Activated T-cell treated with anti-CD3 and anti-CD28 coated beads, Interleukin-2, amount 50 U/mL, for 4 hours (primary cell): Measurements from ENCODE around the gene CD177. TPM values are rescaled to one million over a fixed set of nuclear protein-coding genes. Genes with fewer than 3 reads are reported as not detected.
"Not testable (repeated sequence)": the region's sequence is repeated elsewhere in the genome, so short reads cannot be mapped to it uniquely, and the experiment has no call there.

Source experiments
- ATAC-seq, 2 donors: fragments of 200-7000 bp; cut with Tn5 transposase; one replicate each; pipeline ENCODE4 v1.10.0; 2021
- DNase-seq: peaks from one replicate; pipeline ENCODE4 v3.0.0-alpha.2; 2020
- H3K27me3 Mint-ChIP-seq: one replicate; pipeline ENCODE4 v1.8.0; 2021; ENCODE audit warnings: low read depth, mixed read lengths
- H3K36me3 Mint-ChIP-seq: one replicate; pipeline ENCODE4 v1.8.0; 2022; ENCODE audit warnings: mixed read lengths; ENCODE audit not compliant: insufficient read depth
- H3K4me1 Mint-ChIP-seq: one replicate; pipeline ENCODE4 v1.8.0; 2021; ENCODE audit warnings: low read depth, mixed read lengths
- H3K4me3 Mint-ChIP-seq: one replicate; pipeline ENCODE4 v1.8.0; 2021; ENCODE audit warnings: mild to moderate bottlenecking, moderate library complexity, mixed read lengths
- H3K9me3 Mint-ChIP-seq: one replicate; pipeline ENCODE4 v1.8.0; 2021; ENCODE audit warnings: mixed read lengths
- total RNA-seq, 3 donors: library from RNA; stranded (reverse); gene quantifications; one replicate each; pipeline ENCODE4 v1.2.1, GENCODE V29; 2021

The CD177 gene
- total RNA-seq, 3 donors from 2014 or later: not detected

DNA sequence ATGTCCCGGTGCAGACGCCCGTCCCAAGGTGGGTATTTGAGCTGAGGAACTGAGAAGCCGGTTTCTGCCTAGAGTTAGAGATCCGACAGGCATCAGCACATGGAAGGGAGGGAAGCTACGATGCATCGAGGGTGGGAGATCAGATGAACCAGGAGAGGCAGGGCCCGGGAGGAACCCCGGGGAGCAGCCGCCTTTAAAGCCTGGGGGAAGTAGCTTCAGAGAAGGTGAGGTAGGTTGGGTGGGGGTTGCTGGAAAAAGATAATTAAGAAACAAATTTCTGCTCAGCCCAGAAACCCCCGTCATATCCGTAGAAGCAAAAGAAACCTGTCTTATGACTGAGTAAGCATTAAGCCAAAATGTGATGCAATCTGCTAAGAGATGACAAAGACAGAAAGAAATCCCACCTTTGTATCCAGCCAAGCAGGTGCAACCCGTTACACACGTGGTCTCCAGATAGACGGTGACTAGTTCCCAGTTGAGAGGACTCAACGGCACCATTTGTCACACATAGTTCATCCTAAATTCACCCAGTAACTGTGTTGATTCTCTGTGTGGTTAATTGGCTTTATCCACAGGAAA lies 9.1 kb upstream of the CD177 start:
- H3K4me3 Mint-ChIP-seq, ATAC-seq, H3K9me3 Mint-ChIP-seq, H3K4me1 Mint-ChIP-seq, H3K36me3 Mint-ChIP-seq, DNase-seq: not testable (repeated sequence)
- H3K27me3 Mint-ChIP-seq: peaks cover 29% of the 10 kb centered on the region

DNA sequence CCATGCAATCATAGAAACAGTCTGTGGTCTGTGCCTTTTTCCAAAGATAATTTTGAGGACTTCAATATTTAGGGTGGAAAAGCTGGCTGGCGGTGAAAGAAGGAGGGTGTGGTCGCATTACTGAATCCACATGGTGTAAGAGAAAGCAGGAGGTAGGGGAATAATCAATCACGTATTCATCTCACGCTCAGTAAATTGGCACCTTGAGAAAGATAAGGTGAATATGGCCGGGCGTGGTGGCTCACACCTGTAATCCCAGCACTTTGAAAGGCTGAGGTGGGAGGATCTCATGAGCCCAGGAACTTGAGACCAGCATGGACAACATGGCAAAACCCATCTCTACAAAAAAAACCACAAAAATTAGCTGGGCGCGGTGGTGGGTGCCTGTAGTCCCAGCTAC lies 3.7 kb upstream of the CD177 start:
- H3K4me3 Mint-ChIP-seq, H3K27me3 Mint-ChIP-seq, DNase-seq, H3K9me3 Mint-ChIP-seq, H3K4me1 Mint-ChIP-seq, ATAC-seq, H3K36me3 Mint-ChIP-seq: not testable (repeated sequence)

DNA sequence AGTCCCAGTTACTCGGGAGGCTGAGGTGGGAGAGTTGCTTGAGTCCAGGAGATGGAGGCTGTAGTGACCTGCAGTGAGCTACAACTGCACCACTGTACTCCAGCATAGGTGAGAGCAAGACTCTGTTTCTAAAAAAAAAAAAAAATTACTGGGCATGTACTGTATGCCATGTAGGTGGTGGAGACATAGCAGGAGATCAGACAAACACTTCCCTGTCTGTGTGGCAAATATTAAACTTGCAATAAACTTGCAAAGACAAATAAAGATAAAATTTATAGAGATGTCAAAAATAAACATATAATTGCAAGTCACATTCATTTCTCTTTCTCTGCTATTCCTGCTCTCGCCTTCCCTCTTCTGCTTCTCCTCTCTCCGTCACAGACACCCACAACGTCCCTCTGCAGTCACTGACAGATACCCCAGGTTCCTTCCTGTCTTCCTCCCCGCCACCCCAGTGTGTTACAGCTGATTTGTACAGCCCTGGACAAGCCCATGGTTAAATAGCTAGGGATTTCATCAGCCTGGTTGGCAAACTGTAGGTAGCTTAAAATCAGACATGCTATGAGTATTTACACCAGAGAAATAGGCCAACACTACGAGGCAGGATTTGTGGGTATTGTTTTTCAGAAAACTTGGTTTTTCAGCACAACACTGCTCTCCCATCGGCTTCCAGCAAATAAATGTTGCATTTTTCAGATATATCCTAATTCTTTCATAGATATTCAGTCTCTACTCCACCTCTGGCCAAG lies 1.3 kb upstream of the CD177 start:
- H3K4me3 Mint-ChIP-seq: no peak overlapping the region
- peaks cover 10% of the 10 kb centered on the region for H3K27me3 Mint-ChIP-seq
- H3K36me3 Mint-ChIP-seq: no peaks in the 10 kb centered on the region
- no peak for ATAC-seq
- no peaks in the 10 kb centered on the region for H3K4me1 Mint-ChIP-seq
- no peaks in the 10 kb centered on the region for H3K9me3 Mint-ChIP-seq
- no peak for DNase-seq

DNA sequence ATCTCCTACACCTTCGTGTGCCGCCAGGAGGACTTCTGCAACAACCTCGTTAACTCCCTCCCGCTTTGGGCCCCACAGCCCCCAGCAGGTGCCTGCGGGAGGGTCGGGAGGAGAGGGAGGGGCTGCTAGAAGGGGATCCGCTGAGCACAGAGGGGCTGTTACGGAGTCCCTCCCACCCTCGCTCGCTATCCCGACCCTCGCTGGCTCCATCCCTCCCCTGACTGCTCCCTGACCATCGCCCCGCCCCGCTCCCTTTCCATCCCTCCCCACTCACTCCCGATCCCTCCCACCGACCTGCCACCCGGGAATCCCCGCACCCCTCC lies 780 bp downstream of the CD177 start:
- no peaks in the 10 kb centered on the region for H3K9me3 Mint-ChIP-seq
- peaks cover 10% of the 10 kb centered on the region for H3K27me3 Mint-ChIP-seq
- H3K4me1 Mint-ChIP-seq: no peaks in the 10 kb centered on the region
- H3K36me3 Mint-ChIP-seq: no peaks in the 10 kb centered on the region
- DNase-seq: no peak
- no peak overlapping the region for H3K4me3 Mint-ChIP-seq
- no peak for ATAC-seq

DNA sequence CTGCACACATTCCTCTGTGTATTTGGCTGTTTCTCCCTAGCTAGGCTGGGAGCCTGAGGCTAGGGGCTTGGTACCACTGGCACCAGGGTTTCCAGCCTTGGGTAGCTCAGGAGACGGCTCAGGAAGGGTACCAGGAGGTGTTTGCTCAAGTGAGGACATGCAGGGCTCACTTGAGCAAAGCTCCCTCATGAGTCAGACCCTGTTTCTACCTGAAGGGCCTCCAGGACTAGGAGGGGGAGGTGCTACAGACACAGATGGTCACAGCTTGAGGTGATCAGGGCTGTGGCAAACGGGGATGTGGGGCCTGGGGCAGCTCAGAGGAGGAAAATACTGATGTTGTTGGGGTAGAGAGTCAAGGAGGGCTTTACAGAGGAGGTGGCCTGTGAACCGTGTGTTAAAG lies 3.3 kb downstream of the CD177 start:
- not testable (repeated sequence) for H3K36me3 Mint-ChIP-seq, DNase-seq, ATAC-seq, H3K4me3 Mint-ChIP-seq, H3K27me3 Mint-ChIP-seq, H3K4me1 Mint-ChIP-seq, H3K9me3 Mint-ChIP-seq

DNA sequence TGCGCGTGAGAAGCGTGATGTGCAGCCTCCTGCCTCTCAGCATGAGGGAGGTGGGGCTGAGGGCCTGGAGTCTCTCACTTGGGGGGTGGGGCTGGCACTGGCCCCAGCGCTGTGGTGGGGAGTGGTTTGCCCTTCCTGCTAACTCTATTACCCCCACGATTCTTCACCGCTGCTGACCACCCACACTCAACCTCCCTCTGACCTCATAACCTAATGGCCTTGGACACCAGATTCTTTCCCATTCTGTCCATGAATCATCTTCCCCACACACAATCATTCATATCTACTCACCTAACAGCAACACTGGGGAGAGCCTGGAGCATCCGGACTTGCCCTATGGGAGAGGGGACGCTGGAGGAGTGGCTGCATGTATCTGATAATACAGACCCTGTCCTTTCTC lies 8.7 kb downstream of the CD177 start:
- ATAC-seq (no peak), DNase-seq (no peak)
- Mint-ChIP-seq H3K27me3 (peaks cover 12% of the 10 kb centered on the region), H3K4me1 (no peaks in the 10 kb centered on the region), H3K4me3 (no peak overlapping the region), H3K9me3 (no peaks in the 10 kb centered on the region), H3K36me3 (no peaks in the 10 kb centered on the region)

DNA sequence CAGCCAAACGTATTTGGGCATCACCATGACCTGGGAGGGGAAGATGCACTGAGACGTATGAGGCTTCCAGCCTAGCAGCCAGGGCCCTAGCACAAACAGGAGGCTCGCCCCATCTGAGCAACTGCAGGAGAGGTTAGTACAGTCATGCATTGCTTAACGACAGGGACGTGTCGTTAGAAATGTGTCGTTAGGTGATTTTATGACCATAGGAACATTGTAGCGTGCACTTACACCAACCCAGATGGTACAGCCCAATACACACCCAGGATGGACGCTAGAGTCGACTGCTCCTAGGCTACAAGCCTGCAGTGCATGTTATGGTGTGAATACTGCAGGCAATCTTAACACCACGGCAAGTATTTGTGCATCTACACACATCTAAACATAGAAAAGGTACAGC lies 9.3 kb downstream of the CD177 start:
- ATAC-seq (no peak), DNase-seq (no peak)
- H3K9me3 Mint-ChIP-seq: no peaks in the 10 kb centered on the region
- H3K4me1 Mint-ChIP-seq: no peaks in the 10 kb centered on the region
- no peak overlapping the region for H3K4me3 Mint-ChIP-seq
- peaks cover 13% of the 10 kb centered on the region for H3K27me3 Mint-ChIP-seq
- H3K36me3 Mint-ChIP-seq: no peaks in the 10 kb centered on the region

DNA sequence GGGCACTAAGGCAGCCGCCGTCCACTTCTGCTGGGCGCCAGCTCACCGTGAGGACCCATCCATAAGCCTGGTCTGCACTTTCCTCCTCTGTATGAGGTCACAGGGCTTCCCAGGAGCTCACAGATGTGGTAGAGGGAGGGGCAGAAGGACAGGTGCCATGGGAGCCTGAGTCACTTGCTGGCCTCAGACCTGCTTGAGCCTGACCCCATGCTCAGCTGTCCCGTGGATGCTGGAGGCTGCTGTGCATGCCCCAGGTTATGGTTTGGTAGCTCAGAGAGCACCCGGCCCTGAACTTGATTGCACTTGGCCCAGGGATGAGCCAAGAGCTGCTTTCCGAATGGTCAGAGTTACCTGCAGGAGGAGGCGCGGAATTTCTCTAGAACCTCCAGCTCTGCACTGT lies 12.2 kb downstream of the CD177 start:
- not testable (repeated sequence) for DNase-seq, H3K4me3 Mint-ChIP-seq, ATAC-seq, H3K4me1 Mint-ChIP-seq, H3K36me3 Mint-ChIP-seq, H3K9me3 Mint-ChIP-seq
- peaks cover 13% of the 10 kb centered on the region for H3K27me3 Mint-ChIP-seq

DNA sequence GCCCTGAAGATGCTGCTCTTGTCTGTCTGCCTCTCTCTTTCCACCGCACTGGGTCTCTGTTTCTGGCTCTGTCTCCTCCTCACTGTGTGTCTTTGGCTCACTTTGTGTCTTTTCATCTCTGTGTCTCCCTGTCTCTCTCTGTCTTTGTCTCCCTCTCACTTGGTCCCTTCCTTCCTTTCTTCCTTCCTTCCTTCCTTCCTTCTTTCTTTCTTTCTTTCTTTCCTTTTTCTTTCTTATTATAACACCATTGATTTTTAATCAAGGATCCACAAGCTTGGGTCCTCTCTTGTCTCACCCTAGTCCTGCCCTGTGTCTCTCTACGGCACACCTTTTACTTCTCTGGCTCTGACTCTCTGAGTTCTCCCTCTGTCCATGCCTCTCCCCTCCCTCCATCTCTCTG lies 14.3 kb downstream of the CD177 start:
- no peak overlapping the region for H3K4me3 Mint-ChIP-seq
- no peaks in the 10 kb centered on the region for H3K9me3 Mint-ChIP-seq
- H3K36me3 Mint-ChIP-seq: no peaks in the 10 kb centered on the region
- DNase-seq (no peak), ATAC-seq (no peak)
- peaks cover 21% of the 10 kb centered on the region for H3K27me3 Mint-ChIP-seq
- no peaks in the 10 kb centered on the region for H3K4me1 Mint-ChIP-seq

DNA sequence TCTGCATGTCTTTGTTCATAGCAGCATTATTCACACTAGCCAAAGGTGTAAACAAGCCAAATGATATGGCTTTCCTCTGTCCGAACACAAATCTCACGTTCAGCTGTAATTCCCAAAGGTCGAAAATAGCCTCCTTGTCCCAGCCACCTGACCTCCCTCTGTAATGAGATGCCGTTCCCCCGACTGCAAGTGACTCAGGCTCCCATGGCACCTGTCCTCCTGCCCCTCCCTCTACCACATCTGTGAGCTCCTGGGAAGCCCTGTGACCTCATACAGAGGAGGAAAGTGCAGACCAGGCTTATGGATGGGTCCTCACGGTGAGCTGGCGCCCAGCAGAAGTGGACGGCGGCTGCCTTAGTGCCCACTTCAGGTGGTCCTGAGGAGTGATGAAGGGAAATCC lies 15.4 kb downstream of the CD177 start:
- H3K4me1 Mint-ChIP-seq, H3K9me3 Mint-ChIP-seq, DNase-seq, H3K36me3 Mint-ChIP-seq, ATAC-seq, H3K4me3 Mint-ChIP-seq: not testable (repeated sequence)
- peaks cover 15% of the 10 kb centered on the region for H3K27me3 Mint-ChIP-seq

DNA sequence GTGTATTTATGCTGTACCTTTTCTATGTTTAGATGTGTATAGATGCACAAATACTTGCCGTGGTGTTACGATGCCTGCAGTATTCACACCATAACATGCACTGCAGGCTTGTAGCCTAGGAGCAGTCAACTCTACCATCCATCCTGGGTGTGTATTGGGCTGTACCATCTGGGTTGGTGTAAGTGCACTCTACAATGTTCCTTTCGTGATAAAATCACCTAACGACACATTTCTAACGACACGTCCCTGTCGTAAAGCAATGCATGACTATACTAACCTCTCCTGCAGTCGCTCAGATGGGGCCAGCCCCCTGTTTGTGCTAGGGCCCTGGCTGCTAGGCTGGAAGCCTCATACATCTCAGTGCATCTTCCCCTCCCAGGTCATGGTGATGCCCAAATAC lies 18.4 kb downstream of the CD177 start:
- ATAC-seq (no peak), DNase-seq (no peak)
- peaks cover 11% of the 10 kb centered on the region for H3K27me3 Mint-ChIP-seq
- H3K9me3 Mint-ChIP-seq: no peaks in the 10 kb centered on the region
- no peak overlapping the region for H3K4me3 Mint-ChIP-seq
- no peaks in the 10 kb centered on the region for H3K36me3 Mint-ChIP-seq
- no peaks in the 10 kb centered on the region for H3K4me1 Mint-ChIP-seq

DNA sequence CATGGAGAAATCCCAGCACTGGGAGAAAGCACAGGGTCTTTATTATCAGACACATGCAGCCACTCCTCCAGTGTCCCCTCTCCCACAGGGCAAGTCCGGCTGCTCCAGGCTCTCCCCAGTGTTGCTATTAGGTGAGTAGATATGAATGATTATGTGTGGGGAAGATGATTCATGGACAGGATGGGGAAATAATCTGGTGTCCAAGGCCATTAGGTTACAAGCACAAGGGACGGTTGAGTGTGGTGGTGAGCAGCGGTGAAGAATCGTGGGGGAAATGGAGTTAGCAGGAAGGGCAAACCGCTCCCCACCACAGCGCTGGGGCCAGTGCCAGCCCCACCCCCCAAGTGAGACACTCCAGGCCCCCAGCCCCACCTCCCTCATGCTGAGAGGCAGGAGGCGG lies 19.0 kb downstream of the CD177 start:
- DNase-seq: no peak
- no peaks in the 10 kb centered on the region for H3K36me3 Mint-ChIP-seq
- H3K9me3 Mint-ChIP-seq: no peaks in the 10 kb centered on the region
- no peak for ATAC-seq
- no peak overlapping the region for H3K4me3 Mint-ChIP-seq
- H3K27me3 Mint-ChIP-seq: peaks cover 11% of the 10 kb centered on the region
- no peaks in the 10 kb centered on the region for H3K4me1 Mint-ChIP-seq

DNA sequence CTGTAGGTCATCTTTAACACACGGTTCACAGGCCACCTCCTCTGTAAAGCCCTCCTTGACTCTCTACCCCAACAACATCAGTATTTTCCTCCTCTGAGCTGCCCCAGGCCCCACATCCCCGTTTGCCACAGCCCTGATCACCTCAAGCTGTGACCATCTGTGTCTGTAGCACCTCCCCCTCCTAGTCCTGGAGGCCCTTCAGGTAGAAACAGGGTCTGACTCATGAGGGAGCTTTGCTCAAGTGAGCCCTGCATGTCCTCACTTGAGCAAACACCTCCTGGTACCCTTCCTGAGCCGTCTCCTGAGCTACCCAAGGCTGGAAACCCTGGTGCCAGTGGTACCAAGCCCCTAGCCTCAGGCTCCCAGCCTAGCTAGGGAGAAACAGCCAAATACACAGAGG lies 24.1 kb downstream of the CD177 start:
- not testable (repeated sequence) for H3K4me1 Mint-ChIP-seq, H3K4me3 Mint-ChIP-seq, H3K36me3 Mint-ChIP-seq, H3K9me3 Mint-ChIP-seq, ATAC-seq, DNase-seq
- H3K27me3 Mint-ChIP-seq: peaks cover 11% of the 10 kb centered on the region

DNA sequence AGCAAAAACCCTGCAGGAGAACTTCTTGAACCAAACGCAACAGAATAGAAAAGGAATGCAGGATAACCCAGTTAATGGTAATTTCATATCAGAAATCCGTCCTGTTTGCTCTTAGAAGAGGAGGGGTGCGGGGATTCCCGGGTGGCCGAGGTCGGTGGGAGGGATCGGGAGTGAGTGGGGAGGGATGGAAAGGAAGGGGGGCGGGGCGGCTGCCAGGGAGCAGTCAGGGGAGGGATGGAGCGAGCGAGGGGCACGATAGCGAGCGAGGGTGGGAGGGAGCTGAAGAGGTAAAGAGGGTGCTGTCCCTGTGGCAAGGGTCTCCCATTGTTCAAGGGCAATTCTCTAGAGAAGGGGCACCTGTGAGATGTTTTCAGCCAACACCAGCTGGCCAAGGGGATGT lies 26.5 kb downstream of the CD177 start:
- Mint-ChIP-seq H3K27me3 (peaks cover 11% of the 10 kb centered on the region), H3K4me1 (peaks cover 1% of the 10 kb centered on the region), H3K9me3 (no peaks in the 10 kb centered on the region), H3K4me3 (no peak overlapping the region), H3K36me3 (no peaks in the 10 kb centered on the region)
- DNase-seq (no peak), ATAC-seq (no peak)

DNA sequence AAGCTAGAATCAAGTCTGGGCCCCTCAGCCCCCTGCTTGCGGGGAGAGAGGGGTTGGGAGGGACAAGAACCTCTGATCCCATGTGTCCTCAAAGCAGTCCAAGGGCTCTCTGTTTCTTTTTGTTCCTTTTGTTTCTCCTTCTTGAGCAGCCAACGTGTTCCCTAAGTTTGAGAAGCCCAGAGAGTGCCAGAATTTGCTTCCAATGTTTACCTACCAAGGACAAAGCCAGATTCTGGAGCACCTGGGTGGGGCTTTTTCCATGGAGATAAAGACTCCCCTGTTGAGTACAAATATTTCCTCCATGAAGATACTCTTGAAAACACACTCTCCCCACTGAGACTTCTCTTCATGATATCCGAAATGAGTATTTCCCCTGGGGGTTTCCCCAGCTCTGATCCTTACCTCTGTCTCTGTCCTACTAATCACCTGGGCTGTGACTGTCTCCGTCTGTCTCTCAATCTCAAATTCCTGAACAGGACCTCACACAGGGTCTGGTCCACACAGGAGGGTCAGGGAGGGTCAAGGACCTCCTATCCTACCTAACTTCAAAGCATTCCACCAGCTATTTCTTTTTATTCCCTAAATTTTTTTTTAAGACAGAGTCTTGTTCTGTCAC lies 27.4 kb downstream of the CD177 start:
- Mint-ChIP-seq H3K4me3 (no peak overlapping the region), H3K4me1 (peaks cover 1% of the 10 kb centered on the region), H3K36me3 (no peaks in the 10 kb centered on the region), H3K9me3 (peaks cover 1% of the 10 kb centered on the region), H3K27me3 (peaks cover 11% of the 10 kb centered on the region)
- ATAC-seq: no peak
- DNase-seq: no peak
